Thyroid gland (tissue), 4 donors: ENCODE data around the gene ULK3. TPM values are rescaled to one million over a fixed set of nuclear protein-coding genes. Genes with fewer than 3 reads are reported as not detected.
A peak's percentile ranks its signal among the peaks of the same experiment; 100 is the strongest.

Experiments used
- DNase-seq, 2 donors: peaks; one replicate each; pipeline ENCODE4 v3.0.0-alpha.2; 2019
- H3K27ac ChIP-seq, 3 donors: fragments of 200-600 bp; sonication (generic); 1 replicate in 2 of 3; 2 replicates in 1 of 3; pipeline ENCODE4 v1.5.1; 2016 to 2019; ENCODE audit warnings: mild to moderate bottlenecking in 1 of 3, moderate library complexity in 1 of 3
- H3K27me3 ChIP-seq: fragments of 200-600 bp; sonication (generic); one replicate; pipeline ENCODE4 v1.5.1; 2019
- H3K36me3 ChIP-seq, 2 donors: fragments of 200-600 bp; sonication (generic); one replicate each; pipeline ENCODE4 v1.5.1; 2016 to 2019
- H3K4me1 ChIP-seq, 2 donors: fragments of 200-600 bp; sonication (generic); one replicate each; pipeline ENCODE4 v1.5.1; 2017 to 2019
- H3K4me3 ChIP-seq, 3 donors: fragments of 200-600 bp; sonication (generic); replicated peaks in 1 of 3; 1 replicate in 2 of 3; 2 replicates in 1 of 3; pipeline ENCODE4 v1.5.1; 2016; ENCODE audit warnings: mild to moderate bottlenecking in 1 of 3
- H3K9me3 ChIP-seq: fragments of 200-600 bp; sonication (generic); one replicate; pipeline ENCODE4 v1.5.1; 2017
- POLR2A ChIP-seq, 2 donors: fragments of 450-650 bp; IDR thresholded peaks; one replicate each; pipeline ENCODE4 v1.6.1; 2017; ENCODE audit warnings: antibody characterized with exemption in 2 of 2, mild to moderate bottlenecking in 2 of 2, moderate library complexity in 1 of 2
- WGBS, 2 donors: methylation state at CpG; one replicate each; pipeline ENCODE4 v1.1.5; 2017; 5-methylcytosine and 5-hydroxymethylcytosine counted together
- intact Hi-C: fragments of 100-400 bp; cut with DNase I; formaldehyde crosslinking; loops from one replicate; pipeline ENCODE4 v1.15.1; 2023
- total RNA-seq, 4 donors: library from RNA; depleted of rRNA; stranded (reverse); fragments of >200 nt; gene quantifications; one replicate each; pipeline ENCODE4 v1.2.3, GENCODE V29; 2016
- TF ChIP-seq, protein P1 (sequence below), 6 experiments: fragments of 200-600 bp in 3 of 6; fragments of 450-650 bp in 3 of 6; sonication (generic) in 3 of 6; IDR thresholded peaks; one replicate each; pipeline ENCODE4 v1.5.1; 2016 to 2019; ENCODE audit warnings: antibody characterized with exemption in 6 of 6, mild to moderate bottlenecking in 2 of 6, inconsistent platforms in 1 of 6, moderate library complexity in 1 of 6

The ULK3 gene
- total RNA-seq, 4 donors from 2014 or later, result 40.9 to 91.1 (median 74.7) TPM

DNA sequence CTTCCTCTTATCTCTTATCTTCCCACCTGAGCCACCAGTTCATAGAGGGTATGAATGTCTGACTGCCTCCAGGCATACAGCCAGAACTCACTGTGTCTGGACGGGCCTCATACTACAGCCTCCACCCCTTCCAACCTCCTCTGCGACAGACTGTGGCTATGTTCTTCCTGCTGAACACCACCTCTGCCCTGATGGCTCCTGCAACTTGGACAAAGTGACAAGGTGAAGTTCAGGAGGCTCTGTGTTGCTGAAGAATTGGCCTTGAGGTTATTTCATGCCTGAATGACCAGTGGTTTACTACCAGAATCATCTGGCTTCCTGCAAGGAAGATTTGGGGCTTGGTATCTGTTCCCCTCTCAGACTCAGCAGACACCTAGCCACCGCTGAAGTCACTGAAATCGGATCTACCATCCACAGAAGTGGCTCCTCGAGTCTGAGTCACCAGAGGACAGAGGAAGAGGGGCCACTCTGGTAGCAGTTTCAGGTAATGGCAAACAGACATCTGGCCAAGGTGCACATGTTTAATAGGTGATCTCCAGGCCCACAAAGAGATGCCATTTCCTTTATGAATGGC is 14.2 kb upstream of the ULK3 start:
- Histone ChIP-seq H3K27ac (peak overlapping the region; percentile 11 to 52 (median 28)), H3K27me3 (no peaks in the 10 kb centered on the region), H3K36me3 (peaks cover 15 to 21% of the 10 kb centered on the region in 2 donors), H3K9me3 (no peaks in the 10 kb centered on the region), H3K4me1 (peaks cover 25 to 37% of the 10 kb centered on the region in 2 donors), H3K4me3 (no peak overlapping the region)
- intact Hi-C loops, result no loop called here
- TF ChIP-seq POLR2A (IDR thresholded peaks at IDR 0.05), result no peak
- TF ChIP-seq, protein P1, sequence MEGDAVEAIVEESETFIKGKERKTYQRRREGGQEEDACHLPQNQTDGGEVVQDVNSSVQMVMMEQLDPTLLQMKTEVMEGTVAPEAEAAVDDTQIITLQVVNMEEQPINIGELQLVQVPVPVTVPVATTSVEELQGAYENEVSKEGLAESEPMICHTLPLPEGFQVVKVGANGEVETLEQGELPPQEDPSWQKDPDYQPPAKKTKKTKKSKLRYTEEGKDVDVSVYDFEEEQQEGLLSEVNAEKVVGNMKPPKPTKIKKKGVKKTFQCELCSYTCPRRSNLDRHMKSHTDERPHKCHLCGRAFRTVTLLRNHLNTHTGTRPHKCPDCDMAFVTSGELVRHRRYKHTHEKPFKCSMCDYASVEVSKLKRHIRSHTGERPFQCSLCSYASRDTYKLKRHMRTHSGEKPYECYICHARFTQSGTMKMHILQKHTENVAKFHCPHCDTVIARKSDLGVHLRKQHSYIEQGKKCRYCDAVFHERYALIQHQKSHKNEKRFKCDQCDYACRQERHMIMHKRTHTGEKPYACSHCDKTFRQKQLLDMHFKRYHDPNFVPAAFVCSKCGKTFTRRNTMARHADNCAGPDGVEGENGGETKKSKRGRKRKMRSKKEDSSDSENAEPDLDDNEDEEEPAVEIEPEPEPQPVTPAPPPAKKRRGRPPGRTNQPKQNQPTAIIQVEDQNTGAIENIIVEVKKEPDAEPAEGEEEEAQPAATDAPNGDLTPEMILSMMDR (IDR thresholded peaks at IDR 0.05), result no peak
- 24 to 28% methylated on average over 2 to 5 of the region's 5 CpGs for WGBS, 2 donors
- peak; percentile 26 to 38 for DNase-seq

DNA sequence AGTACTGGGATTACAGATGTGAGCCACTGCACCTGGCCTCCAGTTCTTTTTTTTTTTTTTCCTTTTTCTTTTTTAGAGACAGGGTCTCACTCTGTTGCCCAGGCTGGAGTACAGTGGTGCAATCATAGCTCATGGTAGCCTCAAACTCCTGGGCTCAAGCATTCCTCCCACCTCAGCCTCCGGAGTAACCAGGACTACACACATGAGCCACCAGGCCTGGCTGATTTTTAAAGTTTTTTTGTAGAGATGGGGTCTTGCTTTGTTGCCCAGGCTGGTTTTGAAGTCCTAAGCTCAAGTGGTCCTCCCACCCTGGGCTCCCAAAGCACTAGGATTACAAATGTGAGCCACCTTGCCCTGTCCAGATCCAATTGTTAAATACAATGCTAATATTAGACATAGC is 13.6 kb upstream of the ULK3 start:
- Histone ChIP-seq H3K4me1 (peaks cover 25 to 37% of the 10 kb centered on the region in 2 donors), H3K27ac (peak overlapping the region in 1 of 3 donors; percentile 28), H3K4me3 (no peak overlapping the region), H3K36me3 (peaks cover 21 to 27% of the 10 kb centered on the region in 2 donors), H3K27me3 (no peaks in the 10 kb centered on the region), H3K9me3 (no peaks in the 10 kb centered on the region)
- TF ChIP-seq, protein P1 (IDR thresholded peaks at IDR 0.05), result no peak
- no peak for DNase-seq
- intact Hi-C loops, result no loop called here
- 94 to 100% methylated on average over 1 of the region's 1 CpG for WGBS, 2 donors

DNA sequence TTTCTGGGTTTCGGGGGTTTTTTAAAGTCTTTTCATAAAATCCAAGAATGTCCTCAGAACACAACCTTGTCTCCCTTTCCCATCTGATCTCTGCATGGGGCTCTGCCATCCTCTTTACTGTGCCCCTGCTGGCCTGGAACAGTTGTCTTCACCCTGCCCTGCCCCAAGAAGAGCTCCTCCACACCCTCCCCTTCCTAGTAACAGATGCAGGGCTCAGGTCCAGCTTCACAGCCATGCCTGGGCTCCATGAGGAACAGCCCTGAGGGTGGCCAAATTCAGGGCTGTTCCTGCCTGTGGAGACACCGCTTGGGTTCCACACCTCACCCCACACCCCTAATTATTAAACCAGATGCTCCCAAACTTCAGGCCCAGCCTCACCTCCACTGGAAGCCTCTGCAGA is 12.9 kb upstream of the ULK3 start:
- peaks cover 25 to 37% of the 10 kb centered on the region in 2 donors for H3K4me1 ChIP-seq
- intact Hi-C loops, result no loop called here
- no peak for DNase-seq
- H3K9me3 ChIP-seq, result no peaks in the 10 kb centered on the region
- no peaks in the 10 kb centered on the region for H3K27me3 ChIP-seq
- TF ChIP-seq POLR2A (IDR thresholded peaks at IDR 0.05), result no peak
- TF ChIP-seq, protein P1 (IDR thresholded peaks at IDR 0.05), result no peak
- no peak overlapping the region for H3K27ac ChIP-seq
- 66 to 98% methylated on average over 2 of the region's 2 CpGs for WGBS, 2 donors
- peaks cover 27 to 34% of the 10 kb centered on the region in 2 donors for H3K36me3 ChIP-seq
- no peak overlapping the region for H3K4me3 ChIP-seq

DNA sequence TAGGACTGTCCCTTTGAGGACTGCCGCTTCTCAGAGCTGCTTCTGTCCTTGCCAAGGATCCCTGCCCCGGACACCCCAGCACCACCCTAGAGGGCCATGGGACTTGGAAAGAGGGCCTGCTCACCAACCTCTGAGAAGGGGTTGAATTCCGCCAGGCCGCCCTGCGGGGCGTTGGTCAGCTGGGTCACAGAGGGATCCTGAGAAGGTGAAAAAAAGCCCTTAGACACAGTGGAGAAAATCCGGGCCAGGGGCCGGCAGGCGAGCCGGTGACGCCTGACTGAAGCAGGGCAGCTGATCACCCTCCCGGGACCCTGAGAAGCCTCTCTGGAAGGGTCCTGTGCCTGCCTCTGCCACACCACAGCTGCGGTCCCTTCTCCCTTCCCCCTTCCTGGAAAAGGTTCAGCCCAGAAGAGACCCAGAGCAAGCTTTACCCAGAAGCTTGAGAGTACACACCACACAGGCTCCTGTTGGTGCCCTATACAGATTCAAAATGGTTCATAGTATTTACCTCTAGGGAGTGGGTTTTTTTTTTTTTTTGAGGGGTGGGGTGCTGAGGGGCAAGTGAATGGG is 11.6 kb upstream of the ULK3 start:
- TF ChIP-seq, protein P1 (IDR thresholded peaks at IDR 0.05), result no peak
- no peak for TF ChIP-seq POLR2A (IDR thresholded peaks at IDR 0.05)
- intact Hi-C loops, result no loop called here
- Histone ChIP-seq H3K4me1 (peaks cover 25 to 33% of the 10 kb centered on the region in 2 donors), H3K27me3 (no peaks in the 10 kb centered on the region), H3K36me3 (peaks cover 37 to 41% of the 10 kb centered on the region in 2 donors), H3K27ac (no peak overlapping the region), H3K4me3 (no peak overlapping the region), H3K9me3 (no peaks in the 10 kb centered on the region)
- no peak for DNase-seq
- WGBS, 2 donors, result 91 to 96% methylated on average over 12 to 13 of the region's 13 CpGs

DNA sequence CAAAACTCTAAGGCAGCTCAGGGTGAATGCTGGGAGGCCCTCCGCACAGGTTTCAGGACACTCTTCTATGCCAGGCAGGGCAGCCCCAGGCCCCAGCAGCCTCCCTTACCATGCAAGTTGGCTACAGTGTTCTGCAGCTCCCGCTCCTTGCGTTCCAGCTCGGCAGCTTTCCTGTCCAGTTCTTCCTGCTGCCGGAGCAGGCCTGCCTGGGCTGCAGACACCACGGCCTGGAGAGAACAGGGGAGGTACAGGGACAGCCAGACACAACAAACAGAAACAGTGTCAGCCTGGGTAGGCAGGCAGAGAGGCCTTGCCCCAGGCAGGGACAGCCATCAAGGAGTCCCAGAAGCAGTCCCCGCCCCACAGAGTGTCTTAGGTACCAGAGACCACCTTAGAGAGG is 9.0 kb upstream of the ULK3 start:
- no peak overlapping the region for H3K27ac ChIP-seq
- no peaks in the 10 kb centered on the region for H3K27me3 ChIP-seq
- 94 to 100% methylated on average over 2 to 7 of the region's 7 CpGs for WGBS, 2 donors
- H3K4me1 ChIP-seq, result peaks cover 18 to 27% of the 10 kb centered on the region in 2 donors
- intact Hi-C loops, result no loop called here
- TF ChIP-seq, protein P1 (IDR thresholded peaks at IDR 0.05), result no peak
- no peak for TF ChIP-seq POLR2A (IDR thresholded peaks at IDR 0.05)
- H3K9me3 ChIP-seq, result no peaks in the 10 kb centered on the region
- no peak for DNase-seq
- peaks cover 43 to 47% of the 10 kb centered on the region in 2 donors for H3K36me3 ChIP-seq
- no peak overlapping the region for H3K4me3 ChIP-seq
